GM12872 (cell line): ENCODE data around the gene PCSK5.

Experiments used
- TF ChIP-seq, protein P1 (sequence below): IDR thresholded peaks from 3 replicates; pipeline ENCODE4 v1.5.1; 2011; ENCODE audit warnings: low read depth, mild to moderate bottlenecking, low read length, moderate library complexity; ENCODE audit not compliant: insufficient read depth

The PCSK5 gene

DNA sequence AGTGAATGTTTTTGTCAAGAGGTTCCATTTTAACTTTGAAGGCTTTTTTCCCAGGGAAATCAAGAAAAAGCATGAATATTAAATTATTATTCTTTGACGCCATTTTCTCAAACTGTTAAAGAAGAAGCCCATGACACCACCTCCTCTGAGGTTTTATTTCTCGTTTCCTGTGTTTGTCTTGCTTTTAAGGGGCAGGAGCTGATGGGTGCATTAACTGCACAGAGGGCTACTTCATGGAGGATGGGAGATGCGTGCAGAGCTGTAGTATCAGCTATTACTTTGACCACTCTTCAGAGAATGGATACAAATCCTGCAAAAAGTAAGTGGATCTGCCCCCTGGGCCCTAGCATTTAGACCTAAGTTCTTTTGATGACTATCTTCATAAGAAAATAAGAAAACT is 298.4 kb downstream of the PCSK5 start:
- TF ChIP-seq, protein P1, sequence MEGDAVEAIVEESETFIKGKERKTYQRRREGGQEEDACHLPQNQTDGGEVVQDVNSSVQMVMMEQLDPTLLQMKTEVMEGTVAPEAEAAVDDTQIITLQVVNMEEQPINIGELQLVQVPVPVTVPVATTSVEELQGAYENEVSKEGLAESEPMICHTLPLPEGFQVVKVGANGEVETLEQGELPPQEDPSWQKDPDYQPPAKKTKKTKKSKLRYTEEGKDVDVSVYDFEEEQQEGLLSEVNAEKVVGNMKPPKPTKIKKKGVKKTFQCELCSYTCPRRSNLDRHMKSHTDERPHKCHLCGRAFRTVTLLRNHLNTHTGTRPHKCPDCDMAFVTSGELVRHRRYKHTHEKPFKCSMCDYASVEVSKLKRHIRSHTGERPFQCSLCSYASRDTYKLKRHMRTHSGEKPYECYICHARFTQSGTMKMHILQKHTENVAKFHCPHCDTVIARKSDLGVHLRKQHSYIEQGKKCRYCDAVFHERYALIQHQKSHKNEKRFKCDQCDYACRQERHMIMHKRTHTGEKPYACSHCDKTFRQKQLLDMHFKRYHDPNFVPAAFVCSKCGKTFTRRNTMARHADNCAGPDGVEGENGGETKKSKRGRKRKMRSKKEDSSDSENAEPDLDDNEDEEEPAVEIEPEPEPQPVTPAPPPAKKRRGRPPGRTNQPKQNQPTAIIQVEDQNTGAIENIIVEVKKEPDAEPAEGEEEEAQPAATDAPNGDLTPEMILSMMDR: no peak

DNA sequence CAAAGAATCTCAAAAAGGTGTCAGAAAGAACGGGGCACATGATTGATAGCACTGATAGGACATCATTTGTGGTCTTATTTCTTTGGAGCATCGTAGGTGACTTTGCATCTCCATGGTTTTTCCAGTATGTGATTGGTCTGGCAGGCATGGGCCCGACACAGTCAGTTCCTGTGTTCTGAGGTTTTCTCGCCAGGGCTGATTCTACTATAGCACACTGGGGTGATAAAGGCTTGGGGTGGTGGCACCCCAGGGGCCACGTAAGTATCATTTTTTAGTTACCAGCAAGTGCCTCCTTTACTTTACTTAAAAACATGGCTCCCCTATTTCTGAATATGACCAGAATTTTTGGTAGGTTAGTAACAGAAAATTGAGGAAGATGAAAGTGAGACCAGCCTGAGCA is 301.0 kb downstream of the PCSK5 start:
- TF ChIP-seq, protein P1: no peak

DNA sequence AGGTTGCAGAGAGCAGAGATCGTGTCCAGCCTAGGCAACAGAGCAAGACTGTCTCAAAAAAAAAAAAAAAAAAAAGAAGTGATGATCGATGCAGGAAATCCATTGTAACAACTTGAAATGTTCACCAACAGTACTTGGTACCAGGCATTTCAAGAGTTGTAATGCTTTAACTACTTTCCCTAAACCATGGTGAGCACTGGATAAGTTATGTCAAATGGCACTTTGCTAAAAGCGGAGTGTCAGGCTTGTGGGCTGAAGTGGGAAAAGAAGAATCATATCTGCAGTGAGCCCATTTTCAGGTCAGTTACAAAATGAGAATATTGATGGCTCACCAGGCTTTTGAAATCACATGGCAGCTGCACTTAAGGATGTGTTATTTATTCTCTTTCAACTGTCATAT is 301.5 kb downstream of the PCSK5 start:
- TF ChIP-seq, protein P1: no peak

DNA sequence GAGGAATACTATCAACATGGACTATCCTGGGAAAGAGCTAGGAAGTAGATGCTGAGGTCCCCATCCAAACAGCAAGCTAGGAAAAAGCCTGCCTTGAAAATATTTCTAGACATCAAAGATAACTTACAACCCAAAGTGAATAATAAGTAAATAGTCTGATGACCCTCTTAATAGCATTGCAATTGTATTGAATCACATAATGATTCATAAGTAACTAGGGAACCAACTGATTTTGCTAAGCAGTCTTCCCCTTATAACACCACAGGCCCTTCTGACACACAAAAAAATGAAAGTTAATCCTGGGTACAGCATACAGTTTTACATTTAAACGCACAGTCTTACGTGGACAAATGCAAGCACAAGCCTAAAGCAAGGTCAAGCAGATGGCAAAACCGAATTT is 304.4 kb downstream of the PCSK5 start:
- TF ChIP-seq, protein P1: no peak

DNA sequence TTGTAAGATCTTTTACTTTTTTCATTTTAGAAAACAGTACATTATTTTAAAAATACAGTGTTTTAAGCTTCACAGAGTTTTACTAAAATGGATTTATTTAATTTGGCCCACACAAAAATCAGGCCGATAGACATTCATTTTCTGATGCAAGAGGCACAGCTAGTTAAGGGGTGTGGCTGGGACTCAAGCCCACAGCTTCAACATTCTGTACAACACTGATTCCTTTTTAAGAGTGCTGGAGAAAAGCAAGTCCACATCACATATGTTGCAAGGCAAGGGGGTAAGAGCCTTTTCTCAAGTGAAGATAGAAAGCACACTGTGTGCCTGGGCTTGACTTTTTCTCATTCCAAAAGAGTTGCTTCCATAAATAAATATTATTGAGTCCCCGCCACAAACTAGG is 307.9 kb downstream of the PCSK5 start:
- TF ChIP-seq, protein P1: no peak

DNA sequence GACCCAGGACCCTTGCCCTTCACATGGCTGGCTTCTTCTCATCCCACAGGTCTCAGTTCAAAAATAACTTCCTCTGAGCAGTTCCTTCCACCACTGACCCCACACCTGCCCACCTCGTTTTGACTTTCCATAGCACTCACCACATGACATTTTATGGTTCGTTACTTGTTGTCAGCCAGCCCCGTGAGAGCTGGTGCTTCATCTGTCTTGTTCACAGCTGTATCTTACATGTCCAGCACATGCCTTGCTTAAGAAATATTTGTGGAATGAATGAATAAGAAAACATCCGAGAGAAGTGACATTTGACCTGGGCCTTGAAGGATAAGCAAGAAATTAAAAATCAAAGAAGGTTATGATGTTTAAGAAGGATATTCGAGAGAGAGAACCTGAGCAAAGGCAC is 309.8 kb downstream of the PCSK5 start:
- TF ChIP-seq, protein P1: no peak

DNA sequence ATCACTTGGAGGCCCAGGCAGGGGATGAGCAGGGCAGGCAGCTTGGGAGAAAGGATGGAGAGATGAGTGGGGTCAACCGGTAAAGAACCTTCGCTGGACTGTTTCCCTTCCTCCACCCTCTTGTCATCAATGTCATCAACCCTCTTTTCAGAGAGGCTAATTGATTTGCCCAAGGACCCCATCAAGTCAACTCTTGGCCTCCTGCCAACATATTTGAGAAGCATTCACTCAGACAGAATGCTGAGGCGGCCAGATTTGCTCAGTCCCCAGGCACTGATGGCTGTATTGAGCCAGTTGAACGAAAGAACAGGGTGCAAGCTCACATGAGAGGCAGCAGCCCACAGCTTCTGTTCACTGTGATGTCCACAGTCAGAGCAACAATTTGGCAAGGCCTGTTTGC is 310.3 kb downstream of the PCSK5 start:
- TF ChIP-seq, protein P1: no peak

DNA sequence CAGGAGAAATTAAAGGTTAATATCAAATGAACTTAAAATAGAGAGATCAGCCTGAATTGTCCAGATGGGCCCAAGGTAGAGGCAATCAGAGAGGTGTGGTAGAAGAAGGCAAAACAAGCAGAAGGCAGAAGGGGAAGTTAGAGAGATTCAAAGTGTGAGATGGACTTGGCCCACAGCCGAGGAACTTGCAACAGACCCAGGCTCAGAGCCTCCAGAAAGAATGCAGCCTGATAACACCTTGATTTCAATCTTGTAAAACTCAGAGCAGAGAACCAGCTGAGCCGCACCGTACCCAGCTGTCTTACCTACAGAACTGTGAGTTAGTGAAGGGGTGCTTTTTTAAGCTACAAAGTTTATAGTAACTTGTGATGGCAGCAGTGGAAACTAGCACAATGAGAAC is 312.9 kb downstream of the PCSK5 start:
- TF ChIP-seq, protein P1: no peak
